OCI-LY1 (cell line): Measurements from ENCODE around the gene SPOCD1.

Experiments
- H2AFZ ChIP-seq: fragments of 200-600 bp; sonication (generic), shearing (Covaris generic); 2 replicates; pipeline ENCODE4 v1.6.0; 2014; ENCODE audit warnings: antibody characterized with exemption, mild to moderate bottlenecking, low read length
- H3F3A ChIP-seq: fragments of 200-600 bp; sonication (generic), shearing (Covaris generic); 2 replicates; pipeline ENCODE4 v1.6.0; 2014; ENCODE audit warnings: mild to moderate bottlenecking, antibody characterized with exemption, low read length, moderate library complexity; ENCODE audit not compliant: insufficient read depth
- H3K27ac ChIP-seq: fragments of 200-600 bp; sonication (generic); 2 replicates; pipeline ENCODE4 v1.5.1; 2014; ENCODE audit warnings: low read length, mixed run types, mild to moderate bottlenecking, low read depth; ENCODE audit not compliant: poor library complexity, severe bottlenecking
- H3K27me3 ChIP-seq: fragments of 200-600 bp; sonication (generic); 2 replicates; pipeline ENCODE4 v1.6.0; 2014; ENCODE audit warnings: antibody characterized with exemption, mild to moderate bottlenecking, low read length, moderate library complexity; ENCODE audit not compliant: insufficient read depth
- H3K36me3 ChIP-seq: fragments of 200-600 bp; sonication (generic); 2 replicates; pipeline ENCODE4 v1.6.1; 2014; ENCODE audit warnings: mild to moderate bottlenecking, antibody characterized with exemption, low read length, moderate library complexity, mixed read lengths; ENCODE audit not compliant: insufficient read depth
- H3K4me1 ChIP-seq: fragments of 200-600 bp; sonication (generic); 2 replicates; pipeline ENCODE4 v1.5.1; 2014; ENCODE audit warnings: mild to moderate bottlenecking, low read length, moderate library complexity; ENCODE audit not compliant: insufficient read depth, severe bottlenecking
- H3K4me2 ChIP-seq: fragments of 200-600 bp; sonication (generic), shearing (Covaris generic); 2 replicates; pipeline ENCODE4 v1.6.1; 2014; ENCODE audit warnings: low read length
- H3K4me3 ChIP-seq: fragments of 200-600 bp; sonication (generic); 2 replicates; pipeline ENCODE4 v1.5.1; 2014; ENCODE audit warnings: low read length, low read depth, mild to moderate bottlenecking, mixed read lengths; ENCODE audit not compliant: poor library complexity, severe bottlenecking
- H3K79me2 ChIP-seq: fragments of 200-600 bp; shearing (Covaris generic); 2 replicates; pipeline ENCODE4 v1.6.1; 2016; ENCODE audit warnings: mixed run types, low read length, mixed read lengths; ENCODE audit not compliant: insufficient read depth
- H3K9ac ChIP-seq: fragments of 200-600 bp; sonication (generic), shearing (Covaris generic); 2 replicates; pipeline ENCODE4 v1.6.1; 2014; ENCODE audit warnings: mild to moderate bottlenecking, low read length, mixed read lengths
- H3K9me2 ChIP-seq: fragments of 200-600 bp; sonication (generic), shearing (Covaris generic); 2 replicates; pipeline ENCODE4 v1.6.1; 2014; ENCODE audit warnings: low read depth, mild to moderate bottlenecking, low read length, mixed read lengths
- H3K9me3 ChIP-seq: fragments of 200-600 bp; shearing (Covaris generic); 2 replicates; pipeline ENCODE4 v1.6.1; 2014; ENCODE audit warnings: low read length, mixed read lengths
- H4K20me1 ChIP-seq: fragments of 200-600 bp; sonication (generic), shearing (Covaris generic); 2 replicates; pipeline ENCODE4 v1.6.0; 2016; ENCODE audit warnings: mild to moderate bottlenecking, low read length; ENCODE audit not compliant: insufficient read depth
- CTCF ChIP-seq: fragments of 200-600 bp; sonication (generic), shearing (Covaris generic); IDR thresholded peaks from 2 replicates; pipeline ENCODE4 v1.5.1; 2017; ENCODE audit warnings: mild to moderate bottlenecking, antibody characterized with exemption, low read length, moderate library complexity, mixed read lengths
- EZH2 ChIP-seq: fragments of 200-600 bp; sonication (generic), shearing (Covaris generic); IDR thresholded peaks from 2 replicates; pipeline ENCODE4 v1.8.0; 2017; ENCODE audit warnings: borderline replicate concordance, mixed run types, mild to moderate bottlenecking, antibody characterized with exemption, low read length, moderate library complexity, mixed read lengths

The SPOCD1 gene

GRCh38 chr1:31763671-31764311, 52.0 kb downstream of the SPOCD1 start:
- no peak overlapping the region for H3K27ac ChIP-seq
- no peaks in the 10 kb centered on the region for H3K9me2 ChIP-seq
- H3K79me2 ChIP-seq, result no peaks in the 10 kb centered on the region
- peak overlapping the region; percentile 61 for H3K4me3 ChIP-seq
- no peak for TF ChIP-seq CTCF
- no peak for TF ChIP-seq EZH2
- H2AFZ ChIP-seq, result no peak overlapping the region
- no peaks in the 10 kb centered on the region for H3K9me3 ChIP-seq
- H3F3A ChIP-seq, result no peaks in the 10 kb centered on the region
- H3K36me3 ChIP-seq, result no peaks in the 10 kb centered on the region
- peak overlapping the region; percentile 45 for H3K9ac ChIP-seq
- H3K4me1 ChIP-seq, result peaks cover 44% of the 10 kb centered on the region
- H3K27me3 ChIP-seq, result no peaks in the 10 kb centered on the region
- H3K4me2 ChIP-seq, result peak overlapping the region; percentile 86
- no peaks in the 10 kb centered on the region for H4K20me1 ChIP-seq

GRCh38 chr1:31762726-31763670, 52.8 kb downstream of the SPOCD1 start:
- H3K4me3 ChIP-seq, result peak overlapping the region; percentile 61
- no peaks in the 10 kb centered on the region for H3K9me2 ChIP-seq
- no peaks in the 10 kb centered on the region for H3K79me2 ChIP-seq
- TF ChIP-seq EZH2 (no peak), CTCF (peak; percentile 69)
- H3K9me3 ChIP-seq, result no peaks in the 10 kb centered on the region
- no peaks in the 10 kb centered on the region for H4K20me1 ChIP-seq
- H3K4me1 ChIP-seq, result peaks cover 39% of the 10 kb centered on the region
- H3K36me3 ChIP-seq, result no peaks in the 10 kb centered on the region
- H3K4me2 ChIP-seq, result peak overlapping the region; percentile 86
- no peak overlapping the region for H2AFZ ChIP-seq
- no peaks in the 10 kb centered on the region for H3K27me3 ChIP-seq
- peak overlapping the region; percentile 45 for H3K9ac ChIP-seq
- no peaks in the 10 kb centered on the region for H3F3A ChIP-seq
- H3K27ac ChIP-seq, result no peak overlapping the region

- Histone ChIP-seq H3K27me3 (no peaks in the 10 kb centered on the region), H3F3A (no peaks in the 10 kb centered on the region), H3K9ac (no peak overlapping the region), H3K9me3 (no peaks in the 10 kb centered on the region), H3K27ac (no peak overlapping the region), H3K9me2 (no peaks in the 10 kb centered on the region), H4K20me1 (no peaks in the 10 kb centered on the region), H3K4me2 (peak overlapping the region; percentile 86; the same call in 1 of the 2 replicates), H3K79me2 (no peaks in the 10 kb centered on the region), H3K4me3 (peak overlapping the region; percentile 61), H2AFZ (no peak overlapping the region), H3K36me3 (no peaks in the 10 kb centered on the region), H3K4me1 (peaks cover 39% of the 10 kb centered on the region)
- TF ChIP-seq CTCF (no peak), EZH2 (no peak)
Observed at GRCh38 chr1:31762323-31762722, 53.5 kb downstream of the SPOCD1 start.
